IMR-90 (cell line): ENCODE results near the gene TCF12. TPM values are rescaled to one million over a fixed set of nuclear protein-coding genes. Genes with fewer than 3 reads are reported as not detected.

ENCODE experiments used
- ATAC-seq: fragments of 200-7000 bp; cut with Tn5 transposase; 2 replicates; pipeline ENCODE4 v1.9.1; 2020; ENCODE audit warnings: low read depth, mild to moderate bottlenecking, moderate library complexity
- BruUV-seq: library from RNA; stranded (reverse); fragments of 400-500 nt; replicated peaks from 2 replicates; lab custom pipeline; 2021; lab: Mats Ljungman, UMichigan
- CTCF ChIA-PET: fragments of 300-600 bp; formaldehyde crosslinking; extraction: SDS; loops from one replicate; lab custom pipeline; 2021; ENCODE audit warnings: antibody characterized with exemption; lab: Yijun Ruan, JAX
- POLR2A ChIA-PET: fragments of 300-600 bp; sonication (Branson Sonifier 250); formaldehyde crosslinking; loops from one replicate; lab custom pipeline; 2022; ENCODE audit warnings: antibody characterized with exemption; ENCODE audit not compliant: unreplicated experiment; lab: Charles Lee
- DNase-seq: peaks from one replicate; pipeline ENCODE4 v3.0.0; 2013
- H2AFZ ChIP-seq: replicated peaks from 2 replicates; pipeline ENCODE3; 2013; ENCODE audit warnings: low read length, mild to moderate bottlenecking; ENCODE audit not compliant: poor library complexity
- H2AK5ac ChIP-seq: 2 replicates; pipeline ENCODE4 v1.6.1; 2013; ENCODE audit warnings: low read depth, low read length, inconsistent platforms
- H2AK9ac ChIP-seq: replicated peaks from 2 replicates; pipeline ENCODE3; 2013; ENCODE audit warnings: mild to moderate bottlenecking, low read depth, low read length, moderate library complexity; ENCODE audit not compliant: poor library complexity
- H2BK120ac ChIP-seq: 2 replicates; pipeline ENCODE4 v1.6.1; 2013; ENCODE audit warnings: low read depth, low read length, inconsistent platforms
- H2BK15ac ChIP-seq: 3 replicates; pipeline ENCODE4 v1.6.1; 2013; ENCODE audit warnings: low read depth, low read length, inconsistent platforms
- H2BK20ac ChIP-seq: 2 replicates; pipeline ENCODE4 v1.6.1; 2013; ENCODE audit warnings: low read depth, mild to moderate bottlenecking, inconsistent platforms, low read length, moderate library complexity
- H2BK5ac ChIP-seq: 2 replicates; pipeline ENCODE4 v1.6.1; 2013; ENCODE audit warnings: mild to moderate bottlenecking, low read depth, low read length, inconsistent platforms; ENCODE audit not compliant: poor library complexity, severe bottlenecking
- H3K14ac ChIP-seq: replicated peaks from 2 replicates; pipeline ENCODE4 v1.6.1; 2013; ENCODE audit warnings: low read depth, low read length, inconsistent platforms
- H3K18ac ChIP-seq: 2 replicates; pipeline ENCODE4 v1.6.1; 2013; ENCODE audit warnings: low read depth, low read length, control low read depth
- H3K23ac ChIP-seq: 2 replicates; pipeline ENCODE4 v1.6.1; 2013; ENCODE audit warnings: low read depth, low read length, inconsistent platforms
- H3K27ac ChIP-seq: 2 replicates; pipeline ENCODE4 v1.5.1; 2013; ENCODE audit warnings: mild to moderate bottlenecking, control low read depth, low read length; ENCODE audit not compliant: insufficient read depth
- H3K27me3 ChIP-seq: 2 replicates; pipeline ENCODE4 v1.6.1; 2013; ENCODE audit warnings: low read length; ENCODE audit not compliant: control insufficient read depth, insufficient read depth
- H3K36me3 ChIP-seq: 2 replicates; pipeline ENCODE4 v1.6.1; 2013; ENCODE audit warnings: low read length, mixed read lengths; ENCODE audit not compliant: control insufficient read depth, insufficient read depth
- H3K4ac ChIP-seq: 2 replicates; pipeline ENCODE4 v1.6.1; 2013; ENCODE audit warnings: low read depth, low read length, inconsistent platforms
- H3K4me1 ChIP-seq: 2 replicates; pipeline ENCODE4 v1.6.1; 2013; ENCODE audit warnings: low read length, mixed read lengths; ENCODE audit not compliant: control insufficient read depth, insufficient read depth
- H3K4me2 ChIP-seq: 2 replicates; pipeline ENCODE4 v1.6.1; 2013; ENCODE audit warnings: low read depth, mild to moderate bottlenecking, control low read depth, low read length, moderate library complexity
- H3K4me3 ChIP-seq: 2 replicates; pipeline ENCODE4 v1.5.1; 2013; ENCODE audit warnings: low read depth, mild to moderate bottlenecking, control low read depth, low read length, moderate library complexity; ENCODE audit not compliant: insufficient read depth
- H3K56ac ChIP-seq: 2 replicates; pipeline ENCODE4 v1.6.1; 2013; ENCODE audit warnings: low read length, inconsistent platforms; ENCODE audit not compliant: insufficient read depth; ENCODE audit errors: extremely low read depth
- H3K79me1 ChIP-seq, 2 experiments: 2 replicates each; pipeline ENCODE4 v1.6.1; 2013; ENCODE audit warnings: low read length in 2 of 2, inconsistent platforms in 1 of 2, low read depth in 1 of 2
- H3K9ac ChIP-seq: 2 replicates; pipeline ENCODE4 v1.6.1; 2013; ENCODE audit warnings: low read depth, low read length, control low read depth
- H3K9me1 ChIP-seq: 2 replicates; pipeline ENCODE4 v1.6.1; 2013; ENCODE audit warnings: low read length, inconsistent platforms; ENCODE audit not compliant: insufficient read depth
- H3K9me3 ChIP-seq: 2 replicates; pipeline ENCODE4 v1.6.1; 2013; ENCODE audit warnings: low read length; ENCODE audit not compliant: control insufficient read depth, insufficient read depth
- H4K20me1 ChIP-seq: 2 replicates; pipeline ENCODE4 v1.6.1; 2013; ENCODE audit warnings: low read length, inconsistent platforms; ENCODE audit not compliant: insufficient read depth
- H4K5ac ChIP-seq: 2 replicates; pipeline ENCODE4 v1.6.1; 2013; ENCODE audit warnings: mild to moderate bottlenecking, low read depth, low read length, control low read depth
- H4K8ac ChIP-seq, 2 experiments: 2 replicates each; pipeline ENCODE4 v1.6.1; 2013; ENCODE audit warnings: low read depth in 2 of 2, low read length in 2 of 2, control low read depth in 1 of 2, inconsistent platforms in 1 of 2
- H4K91ac ChIP-seq: 2 replicates; pipeline ENCODE4 v1.6.1; 2013; ENCODE audit warnings: low read depth, low read length, inconsistent platforms; ENCODE audit not compliant: insufficient read depth
- RAD21 ChIP-seq: IDR thresholded peaks from 2 replicates; pipeline ENCODE4 v1.6.1; 2012; ENCODE audit warnings: low read length, improper control_type of control experiment
- SMC3 ChIP-seq: fragments of 150-350 bp; IDR thresholded peaks from 2 replicates; pipeline ENCODE4 v1.6.1; 2016; ENCODE audit warnings: low read depth, mild to moderate bottlenecking, antibody characterized with exemption, low read length, moderate library complexity
- WGBS, 2 experiments: methylation state at CpG; one replicate each; pipeline versions ENCODE4 v1.1.5 to v1.1.7; 2013; ENCODE audit warnings: missing lambda C conversion rate in 2 of 2; ENCODE audit not compliant: insufficient read length in 1 of 2; ENCODE audit errors: extremely low coverage in 2 of 2; 5-methylcytosine and 5-hydroxymethylcytosine counted together
- dilution Hi-C: fragments of 300-500 bp; cut with HindIII; formaldehyde crosslinking; loops from one replicate; pipeline ENCODE4 v1.14.3; 2018; ENCODE audit warnings: low sequenced_read_pairs; ENCODE audit not compliant: unreplicated experiment
- in situ Hi-C: fragments of 300-500 bp; cut with MboI; formaldehyde crosslinking; loops from 3 replicates; pipeline ENCODE4 v1.14.3; 2019; ENCODE audit warnings: low sequenced_read_pairs, inconsistent platforms, mixed read lengths
- intact Hi-C: fragments of 100-400 bp; cut with micrococcal nuclease; formaldehyde crosslinking; loops from 2 replicates; pipeline ENCODE4 v1.10.0; 2022
- polyA plus RNA-seq, 3 experiments: library from polyadenylated mRNA; depleted of rRNA; stranded (reverse); fragments of >200 nt; gene quantifications; 2 replicates each; pipeline ENCODE4 v1.2.3, GENCODE V29; 2012; ENCODE audit warnings: low replicate concordance in 1 of 3
- total RNA-seq: library from RNA; depleted of rRNA; stranded (reverse); fragments of >200 nt; gene quantifications from 2 replicates; pipeline ENCODE4 v1.2.3, GENCODE V29; 2012
- TF ChIP-seq, protein P1 (sequence below): conservative IDR thresholded peaks from 2 replicates; pipeline ENCODE4 v1.5.1; 2012; ENCODE audit warnings: mild to moderate bottlenecking, low read depth, low read length, improper control_type of control experiment
- TF ChIP-seq, protein P2 (sequence below): fragments of 150-350 bp; IDR thresholded peaks from 2 replicates; pipeline ENCODE4 v1.6.1; 2017; ENCODE audit warnings: mild to moderate bottlenecking, antibody characterized with exemption, low read length, low read depth

TCF12 gene
- total and polyA plus RNA-seq, 2 of the 4 experiments (the other 2 are of a cell fraction) = 79.4 to 160 TPM

DNA sequence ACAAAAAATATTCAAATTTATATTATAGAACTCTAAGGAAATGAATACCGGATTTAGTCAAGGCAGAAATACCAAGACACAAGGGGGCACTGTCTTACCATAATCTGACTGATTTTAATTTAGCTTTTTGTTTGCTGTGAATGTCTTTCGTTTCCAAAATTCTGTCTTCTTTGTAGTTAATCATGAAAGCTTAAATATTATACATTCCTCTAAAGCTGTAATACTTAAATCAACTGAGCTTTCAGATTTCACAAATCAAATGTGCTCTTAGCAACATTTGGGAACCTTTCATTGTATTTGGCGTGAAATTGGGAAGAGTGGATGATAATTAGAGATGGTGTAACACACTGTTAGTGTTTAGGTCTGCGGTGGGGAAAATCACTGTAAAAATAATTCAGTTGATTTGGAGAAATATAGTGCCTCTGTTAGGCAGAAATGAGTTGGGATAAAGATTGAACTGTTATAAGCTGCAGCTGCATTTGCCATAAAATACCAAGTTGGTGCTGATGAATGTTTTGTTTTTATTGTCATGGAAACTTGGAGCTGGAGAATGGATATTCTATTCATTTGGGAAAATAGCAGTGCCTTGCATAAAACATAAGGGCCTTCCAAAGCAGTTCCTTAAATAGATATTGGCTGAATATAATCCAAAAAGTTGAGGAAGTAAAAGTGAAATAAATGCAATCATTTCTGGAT is 228.2 kb downstream of the TCF12 start:
- peak overlapping the region; percentile 40; the same call in 1 of the 2 replicates for H3K18ac ChIP-seq
- peaks cover 10% of the 10 kb centered on the region; the same call in 1 of the 2 replicates for H3K9me1 ChIP-seq
- DNase-seq (peak; percentile 73), ATAC-seq (peak; percentile 52)
- H2BK20ac ChIP-seq = no peak overlapping the region
- no peaks in the 10 kb centered on the region for H3K27me3 ChIP-seq
- H2BK120ac ChIP-seq = peak overlapping the region; percentile 4; the same call in 1 of the 2 replicates
- in situ Hi-C loops (loop anchor here (5.0 to 10.0 kb wide), 2 partner anchors 66 to 388 kb away; no protein-coding TSS in a partner anchor), dilution Hi-C loops (loop anchor here (25.0 kb wide), 1 partner anchor 659 kb away; no protein-coding TSS in a partner anchor), intact Hi-C loops (loop anchor here (1.0 to 5.0 kb wide), 4 partner anchors 67 to 654 kb away; no protein-coding TSS in a partner anchor)
- H3K4me2 ChIP-seq = peak overlapping the region; percentile 91
- H4K20me1 ChIP-seq = no peaks in the 10 kb centered on the region; the same call in 1 of the 2 replicates
- ChIA-PET CTCF (interaction anchor here (0.6 to 3.3 kb wide), 18 partner anchors 8 to 653 kb away, joined by 3 to 19 read pairs (median 4); no protein-coding TSS in a partner anchor), POLR2A (no interaction called here)
- H3K14ac ChIP-seq = no peak overlapping the region
- no peak overlapping the region; the same call in 1 of the 2 replicates for H3K56ac ChIP-seq
- peaks cover under 1% of the 10 kb centered on the region; the same call in 1 of the 2 replicates for H3K36me3 ChIP-seq
- H3K9me3 ChIP-seq = peaks cover 2% of the 10 kb centered on the region
- peaks cover 18 to 52% of the 10 kb centered on the region in 2 experiments for H3K79me1 ChIP-seq
- H2BK15ac ChIP-seq = no peak overlapping the region; the same call in 2 of the 3 replicates
- H2AFZ ChIP-seq = no peak overlapping the region
- peak overlapping the region; percentile 46 for H2BK5ac ChIP-seq
- 48% methylated on average over 2 of the region's 4 CpGs; no CpG with 5 or more reads in 1 of the 2 experiments for WGBS, 2 experiments
- no peak overlapping the region for H3K4ac ChIP-seq
- no peak overlapping the region for H4K5ac ChIP-seq
- no peak overlapping the region for H4K91ac ChIP-seq
- H3K27ac ChIP-seq = no peak overlapping the region; the same call in 1 of the 2 replicates
- H2AK5ac ChIP-seq = no peak overlapping the region
- H4K8ac ChIP-seq = peak overlapping the region in 1 of 2 experiments; percentile 3; a peak in 1 of 4 replicates
- H3K23ac ChIP-seq = no peak overlapping the region
- no peak overlapping the region for H2AK9ac ChIP-seq
- peak overlapping the region; percentile 52; the same call in 1 of the 2 replicates for H3K9ac ChIP-seq
- peaks cover 25% of the 10 kb centered on the region for H3K4me1 ChIP-seq
- TF ChIP-seq RAD21 (peak; percentile 83), SMC3 (peak; percentile 80)
- TF ChIP-seq, protein P1, sequence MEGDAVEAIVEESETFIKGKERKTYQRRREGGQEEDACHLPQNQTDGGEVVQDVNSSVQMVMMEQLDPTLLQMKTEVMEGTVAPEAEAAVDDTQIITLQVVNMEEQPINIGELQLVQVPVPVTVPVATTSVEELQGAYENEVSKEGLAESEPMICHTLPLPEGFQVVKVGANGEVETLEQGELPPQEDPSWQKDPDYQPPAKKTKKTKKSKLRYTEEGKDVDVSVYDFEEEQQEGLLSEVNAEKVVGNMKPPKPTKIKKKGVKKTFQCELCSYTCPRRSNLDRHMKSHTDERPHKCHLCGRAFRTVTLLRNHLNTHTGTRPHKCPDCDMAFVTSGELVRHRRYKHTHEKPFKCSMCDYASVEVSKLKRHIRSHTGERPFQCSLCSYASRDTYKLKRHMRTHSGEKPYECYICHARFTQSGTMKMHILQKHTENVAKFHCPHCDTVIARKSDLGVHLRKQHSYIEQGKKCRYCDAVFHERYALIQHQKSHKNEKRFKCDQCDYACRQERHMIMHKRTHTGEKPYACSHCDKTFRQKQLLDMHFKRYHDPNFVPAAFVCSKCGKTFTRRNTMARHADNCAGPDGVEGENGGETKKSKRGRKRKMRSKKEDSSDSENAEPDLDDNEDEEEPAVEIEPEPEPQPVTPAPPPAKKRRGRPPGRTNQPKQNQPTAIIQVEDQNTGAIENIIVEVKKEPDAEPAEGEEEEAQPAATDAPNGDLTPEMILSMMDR = peak; percentile 88
- TF ChIP-seq, protein P2, sequence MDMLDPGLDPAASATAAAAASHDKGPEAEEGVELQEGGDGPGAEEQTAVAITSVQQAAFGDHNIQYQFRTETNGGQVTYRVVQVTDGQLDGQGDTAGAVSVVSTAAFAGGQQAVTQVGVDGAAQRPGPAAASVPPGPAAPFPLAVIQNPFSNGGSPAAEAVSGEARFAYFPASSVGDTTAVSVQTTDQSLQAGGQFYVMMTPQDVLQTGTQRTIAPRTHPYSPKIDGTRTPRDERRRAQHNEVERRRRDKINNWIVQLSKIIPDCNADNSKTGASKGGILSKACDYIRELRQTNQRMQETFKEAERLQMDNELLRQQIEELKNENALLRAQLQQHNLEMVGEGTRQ = no peak
- peak overlapping the region; percentile 20; the same call in 1 of the 2 replicates for H3K4me3 ChIP-seq
- no TSS peak for BruUV-seq
